Measurements from ENCODE around the gene NLRC3. TPM values are rescaled to one million over a fixed set of nuclear protein-coding genes. Genes with fewer than 3 reads are reported as not detected.

Gene NLRC3
- total and polyA plus RNA-seq, 10 donors = 8.6 to 34.0 (median 25.3) TPM

GRCh38 chr16:3580686-3581085 lies 3.5 kb upstream of the NLRC3 start:
- no peak for DNase-seq
- Histone ChIP-seq H3K9me3 (no peaks in the 10 kb centered on the region), H3K4me3 (no peak overlapping the region), H3K27me3 (replicated peaks in 1 of 7) (peaks cover 0 to 6% (median 0%) of the 10 kb centered on the region in 7 donors), H3K4me1 (peaks cover 26 to 54% (median 45%) of the 10 kb centered on the region in 6 donors), H3K27ac (peak overlapping the region in 3 of 8 donors; percentile 83 to 91 (median 85)), H3K36me3 (peaks cover 0 to 40% (median 18%) of the 10 kb centered on the region in 6 donors)
- WGBS, 5 donors = 41 to 73% (median 67%) methylated on average over 8 of the region's 8 CpGs
- no peak for TF ChIP-seq CTCF (IDR thresholded peaks at IDR 0.05 in 8 of 11, conservative IDR thresholded peaks at IDR 0.05 in 3 of 11)
- TF ChIP-seq POLR2AphosphoS5 (IDR thresholded peaks at IDR 0.05) = no peak
- TF ChIP-seq POLR2A (IDR thresholded peaks at IDR 0.05) = no peak
- intact Hi-C loops (cut with DNase I; ENCODE audit: low total_unique reads) = no loop called here

GRCh38 chr16:3580251-3580651 lies 3.0 kb upstream of the NLRC3 start:
- H3K9me3 ChIP-seq = no peaks in the 10 kb centered on the region

GRCh38 chr16:3579776-3580175 lies 2.6 kb upstream of the NLRC3 start:
- DNase-seq = no peak
- Histone ChIP-seq H3K4me3 (no peak overlapping the region), H3K4me1 (peaks cover 26 to 64% (median 54%) of the 10 kb centered on the region in 6 donors), H3K27ac (peak overlapping the region in 7 of 8 donors; percentile 30 to 91 (median 83)), H3K9me3 (no peaks in the 10 kb centered on the region), H3K36me3 (peaks cover 0 to 39% (median 18%) of the 10 kb centered on the region in 6 donors), H3K27me3 (replicated peaks in 1 of 7) (peaks cover 0 to 6% (median 0%) of the 10 kb centered on the region in 7 donors)
- intact Hi-C loops (cut with DNase I; ENCODE audit: low total_unique reads) = no loop called here
- 81 to 89% (median 87%) methylated on average over 7 of the region's 7 CpGs for WGBS, 5 donors
- TF ChIP-seq CTCF (IDR thresholded peaks at IDR 0.05 in 8 of 11, conservative IDR thresholded peaks at IDR 0.05 in 3 of 11) (no peak), POLR2AphosphoS5 (IDR thresholded peaks at IDR 0.05) (no peak), POLR2A (IDR thresholded peaks at IDR 0.05) (no peak)

More at GRCh38 chr16:3580251-3580651, 3.0 kb upstream of the NLRC3 start:
- peak in 2 of 3 donors; percentile 7 to 37 for TF ChIP-seq POLR2AphosphoS5 (IDR thresholded peaks at IDR 0.05)
- TF ChIP-seq POLR2A (IDR thresholded peaks at IDR 0.05) = no peak
- intact Hi-C loops (cut with DNase I; ENCODE audit: low total_unique reads) = no loop called here
- peaks cover 0 to 6% (median 0%) of the 10 kb centered on the region in 7 donors for H3K27me3 ChIP-seq (replicated peaks in 1 of 7)
- no peak overlapping the region for H3K4me3 ChIP-seq
- WGBS, 5 donors = 39 to 56% (median 41%) methylated on average over 8 to 11 of the region's 11 CpGs
- peak overlapping the region in 5 of 8 donors; percentile 77 to 91 (median 85) for H3K27ac ChIP-seq
- peaks cover 0 to 40% (median 18%) of the 10 kb centered on the region in 6 donors for H3K36me3 ChIP-seq
- no peak for DNase-seq
- peaks cover 26 to 59% (median 49%) of the 10 kb centered on the region in 6 donors for H3K4me1 ChIP-seq

- Histone ChIP-seq H3K9me3 (no peaks in the 10 kb centered on the region), H3K36me3 (peaks cover 0 to 37% (median 14%) of the 10 kb centered on the region in 6 donors), H3K4me1 (peaks cover 26 to 72% (median 54%) of the 10 kb centered on the region in 6 donors), H3K4me3 (peak overlapping the region in 4 of 8 donors; percentile 17 to 82 (median 68)), H3K27ac (peak overlapping the region; percentile 28 to 91 (median 80)), H3K27me3 (replicated peaks in 1 of 7) (peaks cover 0 to 6% (median 0%) of the 10 kb centered on the region in 7 donors)
- TF ChIP-seq POLR2A (IDR thresholded peaks at IDR 0.05) (no peak), POLR2AphosphoS5 (IDR thresholded peaks at IDR 0.05) (peak; percentile 35 to 70 (median 68)), CTCF (IDR thresholded peaks at IDR 0.05 in 8 of 11, conservative IDR thresholded peaks at IDR 0.05 in 3 of 11) (no peak)
- 16 to 30% (median 25%) methylated on average over 11 to 20 of the region's 20 CpGs for WGBS, 5 donors
- intact Hi-C loops (cut with DNase I; ENCODE audit: low total_unique reads) = no loop called here
- DNase-seq = peak; percentile 89
Observed at GRCh38 chr16:3578610-3579551, 1.7 kb upstream of the NLRC3 start.
